MM.1S (cell line): ENCODE results near the gene S100A11.

Experiments used
- DNase-seq: peaks from one replicate; pipeline ENCODE4 v3.0.0-alpha.2; 2015
- H2AFZ ChIP-seq: fragments of 300-600 bp; sonication (generic); 2 replicates; pipeline ENCODE4 v1.6.0; 2016; ENCODE audit warnings: antibody characterized with exemption, low read length
- H3F3A ChIP-seq: fragments of 300-600 bp; sonication (generic); 2 replicates; pipeline ENCODE4 v1.6.1; 2016; ENCODE audit warnings: mild to moderate bottlenecking, antibody characterized with exemption, low read length, moderate library complexity, mixed read lengths; ENCODE audit not compliant: insufficient read depth
- H3K27ac ChIP-seq: fragments of 300-600 bp; sonication (generic); 2 replicates; pipeline ENCODE4 v1.5.1; 2016; ENCODE audit warnings: mild to moderate bottlenecking, low read length
- H3K27me3 ChIP-seq: fragments of 300-600 bp; sonication (generic); replicated peaks from 2 replicates; pipeline ENCODE4 v1.6.0; 2016; ENCODE audit warnings: low read length; ENCODE audit not compliant: insufficient read depth
- H3K36me3 ChIP-seq: fragments of 300-600 bp; sonication (generic); replicated peaks from 2 replicates; pipeline ENCODE4 v1.6.1; 2016; ENCODE audit warnings: mild to moderate bottlenecking, low read length, mixed read lengths; ENCODE audit not compliant: insufficient read depth
- H3K4me1 ChIP-seq: fragments of 300-600 bp; sonication (generic); 2 replicates; pipeline ENCODE4 v1.6.1; 2016; ENCODE audit warnings: low read length, mixed read lengths
- H3K4me2 ChIP-seq: fragments of 300-600 bp; sonication (generic); 2 replicates; pipeline ENCODE4 v1.6.0; 2016; ENCODE audit warnings: low read depth, low read length
- H3K4me3 ChIP-seq: fragments of 300-600 bp; sonication (generic); 2 replicates; pipeline ENCODE4 v1.5.1; 2016; ENCODE audit warnings: low read length, mixed read lengths
- H3K79me2 ChIP-seq: fragments of 300-600 bp; sonication (generic); 2 replicates; pipeline ENCODE4 v1.6.1; 2016; ENCODE audit warnings: mixed run types, low read length, mixed read lengths
- H3K9ac ChIP-seq: fragments of 300-600 bp; sonication (generic); 2 replicates; pipeline ENCODE4 v1.6.1; 2016; ENCODE audit warnings: low read length, mixed read lengths
- H3K9me2 ChIP-seq: fragments of 300-600 bp; sonication (generic); replicated peaks from 2 replicates; pipeline ENCODE4 v1.6.1; 2016; ENCODE audit warnings: mild to moderate bottlenecking, low read length, mixed read lengths; ENCODE audit not compliant: insufficient read depth
- H3K9me3 ChIP-seq: fragments of 300-600 bp; sonication (generic); replicated peaks from 2 replicates; pipeline ENCODE4 v1.6.1; 2016; ENCODE audit warnings: mild to moderate bottlenecking, low read length, mixed read lengths; ENCODE audit not compliant: insufficient read depth
- H4K20me1 ChIP-seq: fragments of 300-600 bp; sonication (generic); 2 replicates; pipeline ENCODE4 v1.6.1; 2016; ENCODE audit warnings: mild to moderate bottlenecking, low read length, moderate library complexity, mixed read lengths; ENCODE audit not compliant: insufficient read depth
- CTCF ChIP-seq: fragments of 300-600 bp; sonication (generic); IDR thresholded peaks from 2 replicates; pipeline ENCODE4 v1.5.1; 2016; ENCODE audit warnings: antibody characterized with exemption, low read length, mixed read lengths
- EZH2 ChIP-seq: fragments of 300-600 bp; sonication (generic); optimal IDR thresholded peaks from 2 replicates; pipeline ENCODE3; 2017; ENCODE audit warnings: low read depth, mild to moderate bottlenecking, antibody characterized with exemption, low read length, mixed read lengths
- EZH2phosphoT487 ChIP-seq: fragments of 300-600 bp; sonication (generic); IDR thresholded peaks from 2 replicates; pipeline ENCODE4 v1.6.1; 2018; ENCODE audit warnings: antibody characterized with exemption, low read length

The S100A11 gene

DNA sequence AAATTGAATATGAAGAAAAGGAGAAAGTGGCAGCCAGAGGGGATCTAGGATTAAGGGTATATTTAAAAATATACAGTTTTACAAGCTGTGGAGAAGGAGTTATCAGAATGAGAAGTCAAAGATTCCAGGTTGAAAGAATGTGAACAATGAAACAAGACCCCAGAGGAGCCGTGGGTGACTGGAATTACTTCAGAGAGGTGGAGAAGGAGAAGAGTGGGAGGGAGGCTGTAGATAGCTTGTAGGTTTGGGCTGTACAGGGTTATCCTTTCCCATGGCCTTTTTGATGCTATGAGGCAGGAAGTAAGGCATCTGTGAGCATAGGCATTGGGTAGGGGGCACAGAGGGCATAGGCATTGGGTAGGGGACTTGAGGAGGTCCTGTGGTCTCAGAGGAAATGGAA is 5.2 kb upstream of the S100A11 start:
- Histone ChIP-seq H3K9me3 (no peaks in the 10 kb centered on the region), H2AFZ (no peak overlapping the region), H3K9me2 (no peaks in the 10 kb centered on the region), H3K4me3 (no peak overlapping the region), H3K27me3 (no peaks in the 10 kb centered on the region), H3K36me3 (no peaks in the 10 kb centered on the region), H4K20me1 (no peaks in the 10 kb centered on the region), H3K4me1 (peaks cover 38% of the 10 kb centered on the region), H3F3A (peaks cover 33% of the 10 kb centered on the region), H3K79me2 (peaks cover 1% of the 10 kb centered on the region), H3K4me2 (no peak overlapping the region), H3K9ac (no peak overlapping the region), H3K27ac (no peak overlapping the region)
- no peak for DNase-seq
- TF ChIP-seq EZH2: no peak
- no peak for TF ChIP-seq EZH2phosphoT487
- no peak for TF ChIP-seq CTCF

GRCh38 chr1:152039886-152040285 is 3.1 kb upstream of the S100A11 start:
- DNase-seq: no peak
- H3K4me1 ChIP-seq: peaks cover 39% of the 10 kb centered on the region
- no peak overlapping the region for H3K27ac ChIP-seq

GRCh38 chr1:152039461-152039860 is 2.7 kb upstream of the S100A11 start:
- Histone ChIP-seq H3K9me3 (no peaks in the 10 kb centered on the region), H3K36me3 (no peaks in the 10 kb centered on the region), H3K4me2 (no peak overlapping the region), H3K9ac (no peak overlapping the region), H3F3A (peaks cover 54% of the 10 kb centered on the region), H2AFZ (no peak overlapping the region), H4K20me1 (no peaks in the 10 kb centered on the region), H3K9me2 (no peaks in the 10 kb centered on the region), H3K79me2 (peaks cover 27% of the 10 kb centered on the region), H3K4me1 (peaks cover 43% of the 10 kb centered on the region), H3K27me3 (no peaks in the 10 kb centered on the region), H3K27ac (peak overlapping the region; percentile 86; the same call in 1 of the 2 replicates), H3K4me3 (no peak overlapping the region)
- no peak for DNase-seq
- no peak for TF ChIP-seq EZH2
- TF ChIP-seq EZH2phosphoT487: no peak
- TF ChIP-seq CTCF: no peak

More at GRCh38 chr1:152039886-152040285, 3.1 kb upstream of the S100A11 start:
- TF ChIP-seq CTCF: no peak
- no peak for TF ChIP-seq EZH2
- TF ChIP-seq EZH2phosphoT487: no peak
- H3F3A ChIP-seq: peaks cover 50% of the 10 kb centered on the region
- H3K9me2 ChIP-seq: no peaks in the 10 kb centered on the region
- no peak overlapping the region for H3K4me2 ChIP-seq
- H3K36me3 ChIP-seq: no peaks in the 10 kb centered on the region
- H3K27me3 ChIP-seq: no peaks in the 10 kb centered on the region
- H3K4me3 ChIP-seq: no peak overlapping the region
- H3K9me3 ChIP-seq: no peaks in the 10 kb centered on the region
- no peaks in the 10 kb centered on the region for H4K20me1 ChIP-seq
- peaks cover 23% of the 10 kb centered on the region for H3K79me2 ChIP-seq
- no peak overlapping the region for H3K9ac ChIP-seq
- no peak overlapping the region for H2AFZ ChIP-seq
